PC-9 (cell line): ENCODE results near the gene TMEM200C. TPM values are rescaled to one million over a fixed set of nuclear protein-coding genes. Genes with fewer than 3 reads are reported as not detected.

Experiments
- BruUV-seq: library from RNA; stranded (reverse); fragments of 400-500 nt; replicated peaks from 2 replicates; lab custom pipeline; 2021; lab: Mats Ljungman, UMichigan
- CTCF ChIA-PET: fragments of 300-600 bp; sonication (Branson Sonifier 250); formaldehyde crosslinking; loops from one replicate; lab custom pipeline; 2022; ENCODE audit warnings: antibody characterized with exemption; lab: Charles Lee
- POLR2A ChIA-PET: fragments of 300-600 bp; sonication (Branson Sonifier 250); formaldehyde crosslinking; loops from one replicate; lab custom pipeline; 2022; ENCODE audit warnings: antibody characterized with exemption; ENCODE audit not compliant: unreplicated experiment; lab: Charles Lee
- DNase-seq, 2 experiments: peaks; one replicate each; pipeline versions ENCODE4 v3.0.0 to v3.0.0-alpha.2; 2015 to 2022; ENCODE audit warnings: mixed read lengths in 1 of 2
- H2AFZ ChIP-seq: fragments of 200-600 bp; sonication (generic); 2 replicates; pipeline ENCODE4 v1.8.1; 2017; ENCODE audit warnings: antibody characterized with exemption
- H3F3A ChIP-seq: fragments of 200-600 bp; sonication (generic); 2 replicates; pipeline ENCODE4 v1.8.1; 2017; ENCODE audit warnings: antibody characterized with exemption, mild to moderate bottlenecking, low read depth; ENCODE audit not compliant: insufficient read depth
- H3K27ac ChIP-seq: fragments of 200-600 bp; sonication (generic); 2 replicates; pipeline ENCODE4 v1.6.1; 2016; ENCODE audit warnings: mixed run types
- H3K27me3 ChIP-seq: fragments of 200-600 bp; sonication (generic); 2 replicates; pipeline ENCODE4 v1.6.1; 2016; ENCODE audit warnings: low read depth, mixed run types; ENCODE audit not compliant: insufficient read depth
- H3K36me3 ChIP-seq: fragments of 200-600 bp; sonication (generic); 2 replicates; pipeline ENCODE4 v1.6.1; 2016; ENCODE audit warnings: low read depth, mixed run types
- H3K4me1 ChIP-seq: fragments of 200-600 bp; sonication (generic); replicated peaks from 2 replicates; pipeline ENCODE4 v1.6.1; 2016; ENCODE audit warnings: mixed run types; ENCODE audit not compliant: insufficient read depth
- H3K4me2 ChIP-seq: fragments of 200-600 bp; sonication (generic); 2 replicates; pipeline ENCODE4 v1.6.1; 2017; ENCODE audit warnings: mixed run types
- H3K4me3 ChIP-seq: fragments of 200-600 bp; sonication (generic); 2 replicates; pipeline ENCODE4 v1.6.1; 2016; ENCODE audit warnings: mixed run types
- H3K79me2 ChIP-seq: fragments of 200-600 bp; sonication (generic); 2 replicates; pipeline ENCODE4 v1.6.1; 2017; ENCODE audit warnings: low read depth, mixed run types
- H3K9me2 ChIP-seq: fragments of 200-600 bp; sonication (generic); 2 replicates; pipeline ENCODE4 v1.8.1; 2017; ENCODE audit warnings: mild to moderate bottlenecking; ENCODE audit not compliant: insufficient read depth
- H3K9me3 ChIP-seq: fragments of 200-600 bp; sonication (generic); 2 replicates; pipeline ENCODE4 v1.8.1; 2016; ENCODE audit warnings: low read depth; ENCODE audit not compliant: insufficient read depth
- H4K20me1 ChIP-seq: fragments of 200-600 bp; sonication (generic); 2 replicates; pipeline ENCODE4 v1.8.1; 2017; ENCODE audit not compliant: insufficient read depth
- EZH2 ChIP-seq: fragments of 200-600 bp; sonication (generic); IDR thresholded peaks from 2 replicates; pipeline ENCODE4 v1.8.0; 2017; ENCODE audit warnings: antibody characterized with exemption, low read depth
- intact Hi-C: fragments of 100-400 bp; cut with micrococcal nuclease; formaldehyde crosslinking; loops from one replicate; pipeline ENCODE4 v1.10.0; 2022; ENCODE audit not compliant: unreplicated experiment
- total RNA-seq: library from RNA; stranded (reverse); gene quantifications from 2 replicates; pipeline ENCODE4 v1.2.3, GENCODE V29; 2021
- TF ChIP-seq, protein P1 (sequence below): fragments of 200-600 bp; sonication (generic); conservative IDR thresholded peaks from 2 replicates; pipeline ENCODE4 v1.6.1; 2017; ENCODE audit warnings: mixed run types, antibody characterized with exemption, mild to moderate bottlenecking, moderate library complexity

TMEM200C gene
- total RNA-seq, 1 experiment from 2014 or later, result not detected

GRCh38 chr18:5899835-5900234, 4.5 kb upstream of the TMEM200C start:
- no peaks in the 10 kb centered on the region for H3K9me2 ChIP-seq
- no peaks in the 10 kb centered on the region for H3K36me3 ChIP-seq
- TF ChIP-seq, protein P1, sequence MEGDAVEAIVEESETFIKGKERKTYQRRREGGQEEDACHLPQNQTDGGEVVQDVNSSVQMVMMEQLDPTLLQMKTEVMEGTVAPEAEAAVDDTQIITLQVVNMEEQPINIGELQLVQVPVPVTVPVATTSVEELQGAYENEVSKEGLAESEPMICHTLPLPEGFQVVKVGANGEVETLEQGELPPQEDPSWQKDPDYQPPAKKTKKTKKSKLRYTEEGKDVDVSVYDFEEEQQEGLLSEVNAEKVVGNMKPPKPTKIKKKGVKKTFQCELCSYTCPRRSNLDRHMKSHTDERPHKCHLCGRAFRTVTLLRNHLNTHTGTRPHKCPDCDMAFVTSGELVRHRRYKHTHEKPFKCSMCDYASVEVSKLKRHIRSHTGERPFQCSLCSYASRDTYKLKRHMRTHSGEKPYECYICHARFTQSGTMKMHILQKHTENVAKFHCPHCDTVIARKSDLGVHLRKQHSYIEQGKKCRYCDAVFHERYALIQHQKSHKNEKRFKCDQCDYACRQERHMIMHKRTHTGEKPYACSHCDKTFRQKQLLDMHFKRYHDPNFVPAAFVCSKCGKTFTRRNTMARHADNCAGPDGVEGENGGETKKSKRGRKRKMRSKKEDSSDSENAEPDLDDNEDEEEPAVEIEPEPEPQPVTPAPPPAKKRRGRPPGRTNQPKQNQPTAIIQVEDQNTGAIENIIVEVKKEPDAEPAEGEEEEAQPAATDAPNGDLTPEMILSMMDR, result no peak
- no peak for TF ChIP-seq EZH2
- H3K27ac ChIP-seq, result no peak overlapping the region
- no peaks in the 10 kb centered on the region for H3K79me2 ChIP-seq
- no peaks in the 10 kb centered on the region for H3K4me1 ChIP-seq
- no peaks in the 10 kb centered on the region for H3F3A ChIP-seq
- ChIA-PET CTCF (no interaction called here), POLR2A (no interaction called here)
- no TSS peak for BruUV-seq
- H3K4me2 ChIP-seq, result no peak overlapping the region
- intact Hi-C loops, result no loop called here
- no peaks in the 10 kb centered on the region; the same call in 1 of the 2 replicates for H3K27me3 ChIP-seq
- no peak overlapping the region for H2AFZ ChIP-seq
- DNase-seq, result no peak
- no peaks in the 10 kb centered on the region for H3K9me3 ChIP-seq
- no peaks in the 10 kb centered on the region for H4K20me1 ChIP-seq
- H3K4me3 ChIP-seq, result no peak overlapping the region

DNA sequence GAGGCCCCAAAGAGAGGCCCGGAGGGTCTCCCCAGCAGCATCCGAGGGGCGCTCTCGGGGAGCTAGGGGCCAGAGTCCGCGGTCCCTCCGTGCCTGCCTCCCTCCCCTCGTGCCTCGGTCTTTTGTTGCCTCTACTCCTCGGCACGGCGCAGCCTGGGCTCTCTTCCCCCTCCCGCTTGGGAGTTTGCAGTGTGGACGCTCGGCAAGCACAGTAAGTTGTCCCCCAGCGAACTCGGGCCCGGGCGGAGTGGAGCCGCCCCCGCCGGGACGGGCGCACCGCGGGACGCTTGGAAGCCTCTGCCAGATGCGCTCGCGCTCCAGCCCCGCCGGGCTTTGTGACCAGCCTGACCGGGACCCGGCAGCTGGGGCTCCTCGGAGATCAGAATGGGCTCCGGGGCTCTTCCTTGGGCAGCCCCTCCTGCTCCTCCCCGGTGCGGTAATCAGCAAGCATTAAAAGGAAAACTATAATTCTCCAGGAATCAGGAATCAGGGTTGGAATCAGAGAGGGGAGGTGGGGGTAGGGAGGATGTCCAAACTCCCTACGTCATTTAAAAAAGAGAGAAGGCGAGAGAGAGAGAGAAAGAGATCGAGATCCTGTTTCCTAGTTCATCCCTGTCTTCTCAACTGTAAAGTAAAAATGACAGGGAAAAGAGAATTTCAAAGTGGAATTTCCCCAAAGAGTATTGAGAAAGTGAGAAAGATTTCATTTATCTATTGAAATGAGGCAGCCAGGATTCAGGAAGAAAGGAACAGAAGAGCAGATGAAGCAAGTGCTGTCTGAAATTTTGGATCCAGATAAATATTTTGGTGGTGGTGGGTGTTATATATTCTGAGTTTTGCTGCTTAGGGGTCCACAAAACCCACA, 786 bp upstream of the TMEM200C start:
- Histone ChIP-seq H3K4me2 (no peak overlapping the region), H3K79me2 (no peaks in the 10 kb centered on the region), H3K36me3 (no peaks in the 10 kb centered on the region), H3K9me3 (no peaks in the 10 kb centered on the region), H3K4me1 (no peaks in the 10 kb centered on the region), H2AFZ (no peak overlapping the region), H3K27ac (no peak overlapping the region), H3F3A (no peaks in the 10 kb centered on the region), H4K20me1 (no peaks in the 10 kb centered on the region), H3K27me3 (no peaks in the 10 kb centered on the region), H3K4me3 (no peak overlapping the region), H3K9me2 (no peaks in the 10 kb centered on the region)
- intact Hi-C loops, result no loop called here
- ChIA-PET POLR2A (no interaction called here), CTCF (no interaction called here)
- no peak for TF ChIP-seq EZH2
- TF ChIP-seq, protein P1, result no peak
- BruUV-seq, result no TSS peak
- no peak for DNase-seq

DNA sequence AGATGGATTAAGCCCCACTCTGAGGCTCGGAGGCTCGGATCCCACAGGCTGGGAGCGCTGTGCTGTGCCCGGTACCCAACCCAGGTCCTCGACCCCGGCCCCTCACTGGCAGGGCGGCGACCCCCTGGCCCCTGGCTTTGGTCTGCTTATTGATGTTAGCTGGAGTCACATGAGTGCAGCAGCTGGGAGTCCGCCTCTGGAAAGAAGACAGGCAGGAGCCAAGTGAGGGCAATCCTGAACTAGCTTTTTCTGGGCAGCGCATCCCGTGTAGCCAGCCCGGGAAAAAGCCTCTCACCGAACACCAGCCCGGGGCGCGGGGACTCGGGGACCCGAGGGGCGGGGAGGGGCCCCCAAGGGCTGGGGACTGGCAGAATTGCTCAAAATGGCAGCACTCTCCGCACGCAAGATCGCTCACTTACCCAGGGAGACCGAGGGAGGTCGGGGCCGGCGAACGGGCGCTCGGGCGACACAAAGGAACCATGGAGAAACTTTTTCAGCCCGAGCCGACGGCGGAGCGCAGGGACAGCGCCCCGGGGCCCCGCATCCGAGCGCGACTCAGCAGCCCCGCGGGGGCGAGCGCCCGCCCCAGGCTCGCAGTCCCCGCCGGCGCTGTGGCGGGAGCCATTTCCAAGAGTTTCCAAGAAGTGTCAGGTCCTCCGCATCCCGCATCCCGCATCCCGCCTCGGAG, 567 bp downstream of the TMEM200C start:
- no peak overlapping the region for H2AFZ ChIP-seq
- TF ChIP-seq, protein P1, result no peak
- TF ChIP-seq EZH2, result no peak
- no peak overlapping the region for H3K4me3 ChIP-seq
- H3K4me1 ChIP-seq, result no peaks in the 10 kb centered on the region
- H3K36me3 ChIP-seq, result no peaks in the 10 kb centered on the region
- ChIA-PET CTCF (no interaction called here), POLR2A (no interaction called here)
- intact Hi-C loops, result no loop called here
- H3K27me3 ChIP-seq, result no peaks in the 10 kb centered on the region
- no TSS peak for BruUV-seq
- H3K9me3 ChIP-seq, result no peaks in the 10 kb centered on the region
- H3F3A ChIP-seq, result no peaks in the 10 kb centered on the region
- no peaks in the 10 kb centered on the region for H4K20me1 ChIP-seq
- no peaks in the 10 kb centered on the region for H3K9me2 ChIP-seq
- no peak overlapping the region for H3K4me2 ChIP-seq
- H3K79me2 ChIP-seq, result no peaks in the 10 kb centered on the region
- DNase-seq, result no peak
- no peak overlapping the region for H3K27ac ChIP-seq
